Esophagus squamous epithelium (tissue), 5 donors: Measurements from ENCODE around the gene UPF1. TPM values are rescaled to one million over a fixed set of nuclear protein-coding genes. Genes with fewer than 3 reads are reported as not detected.

Experiments used
- DNase-seq: peaks from one replicate; lab custom pipeline; 2025; lab: John Stamatoyannopoulos, UW
- H3K27ac ChIP-seq, 4 donors: fragments of 200-600 bp; sonication (generic); one replicate each; pipeline ENCODE4 v1.5.1; 2016 to 2019; ENCODE audit warnings: mild to moderate bottlenecking in 1 of 4
- H3K27me3 ChIP-seq, 4 donors: fragments of 200-600 bp; sonication (generic); 1 replicate in 3 of 4; 2 replicates in 1 of 4; pipeline versions ENCODE4 v1.5.1 to v1.6.0; 2017 to 2021; ENCODE audit warnings: antibody characterized with exemption in 1 of 4
- H3K36me3 ChIP-seq, 3 donors: fragments of 200-600 bp; sonication (generic); one replicate each; pipeline ENCODE4 v1.5.1; 2016 to 2019
- H3K4me1 ChIP-seq, 3 donors: fragments of 200-600 bp; sonication (generic); one replicate each; pipeline ENCODE4 v1.5.1; 2017 to 2019
- H3K4me3 ChIP-seq, 4 donors: fragments of 200-600 bp; sonication (generic); 1 replicate in 3 of 4; 2 replicates in 1 of 4; pipeline ENCODE4 v1.5.1; 2016 to 2019; ENCODE audit warnings: mild to moderate bottlenecking in 2 of 4, moderate library complexity in 1 of 4
- H3K9me3 ChIP-seq, 3 donors: fragments of 200-600 bp; sonication (generic); one replicate each; pipeline ENCODE4 v1.5.1; 2016 to 2019
- POLR2A ChIP-seq, 4 donors: fragments of 450-650 bp; IDR thresholded peaks; one replicate each; pipeline ENCODE4 v1.6.1; 2017; ENCODE audit warnings: antibody characterized with exemption in 4 of 4, mild to moderate bottlenecking in 4 of 4, moderate library complexity in 3 of 4
- WGBS, 2 donors: methylation state at CpG; one replicate each; pipeline ENCODE4 v1.1.5; 2018; 5-methylcytosine and 5-hydroxymethylcytosine counted together
- intact Hi-C: fragments of 100-400 bp; cut with DNase I; formaldehyde crosslinking; loops from one replicate; pipeline ENCODE4 v1.15.0; 2022
- total RNA-seq, 4 donors: library from RNA; depleted of rRNA; stranded (reverse); fragments of >200 nt; gene quantifications; one replicate each; pipeline ENCODE4 v1.1.0, GENCODE V29; 2016
- TF ChIP-seq, protein P1 (sequence below), 6 experiments: fragments of 450-650 bp in 4 of 6; fragments of 200-600 bp in 2 of 6; sonication (generic) in 2 of 6; IDR thresholded peaks; one replicate each; pipeline ENCODE4 v1.5.1; 2016 to 2019; ENCODE audit warnings: antibody characterized with exemption in 6 of 6, mild to moderate bottlenecking in 4 of 6, moderate library complexity in 4 of 6
- donor health status: DM: yes; HTN: yes; CAD: no.

The UPF1 gene
- total RNA-seq, 4 donors from 2014 or later = 31.6 to 69.7 (median 55.6) TPM

DNA sequence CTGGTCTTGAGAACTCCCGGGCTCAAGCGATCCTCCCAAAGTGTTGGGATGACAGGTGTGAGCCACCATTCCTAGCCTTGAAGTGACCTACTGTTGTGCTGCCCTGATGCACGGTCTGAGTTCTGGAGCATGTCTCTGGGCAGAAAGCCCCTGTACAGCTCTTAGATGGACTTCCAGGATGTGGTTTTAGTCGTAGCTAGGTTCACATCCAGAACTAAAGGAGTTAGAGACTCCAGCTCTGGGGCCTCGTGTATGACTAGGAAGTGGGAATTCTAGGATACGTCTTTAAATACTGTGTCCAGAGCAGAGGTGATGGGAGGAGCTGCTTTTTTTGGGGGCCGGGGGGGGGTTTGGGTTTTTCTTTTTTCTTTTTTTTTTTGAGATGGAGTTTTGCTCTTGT, 12.2 kb downstream of the UPF1 start:
- DNase-seq = no peak
- H3K4me3 ChIP-seq = no peak overlapping the region
- no peaks in the 10 kb centered on the region for H3K9me3 ChIP-seq
- intact Hi-C loops = no loop called here
- 68 to 78% methylated on average over 6 of the region's 7 CpGs for WGBS, 2 donors
- TF ChIP-seq, protein P1, sequence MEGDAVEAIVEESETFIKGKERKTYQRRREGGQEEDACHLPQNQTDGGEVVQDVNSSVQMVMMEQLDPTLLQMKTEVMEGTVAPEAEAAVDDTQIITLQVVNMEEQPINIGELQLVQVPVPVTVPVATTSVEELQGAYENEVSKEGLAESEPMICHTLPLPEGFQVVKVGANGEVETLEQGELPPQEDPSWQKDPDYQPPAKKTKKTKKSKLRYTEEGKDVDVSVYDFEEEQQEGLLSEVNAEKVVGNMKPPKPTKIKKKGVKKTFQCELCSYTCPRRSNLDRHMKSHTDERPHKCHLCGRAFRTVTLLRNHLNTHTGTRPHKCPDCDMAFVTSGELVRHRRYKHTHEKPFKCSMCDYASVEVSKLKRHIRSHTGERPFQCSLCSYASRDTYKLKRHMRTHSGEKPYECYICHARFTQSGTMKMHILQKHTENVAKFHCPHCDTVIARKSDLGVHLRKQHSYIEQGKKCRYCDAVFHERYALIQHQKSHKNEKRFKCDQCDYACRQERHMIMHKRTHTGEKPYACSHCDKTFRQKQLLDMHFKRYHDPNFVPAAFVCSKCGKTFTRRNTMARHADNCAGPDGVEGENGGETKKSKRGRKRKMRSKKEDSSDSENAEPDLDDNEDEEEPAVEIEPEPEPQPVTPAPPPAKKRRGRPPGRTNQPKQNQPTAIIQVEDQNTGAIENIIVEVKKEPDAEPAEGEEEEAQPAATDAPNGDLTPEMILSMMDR (IDR thresholded peaks at IDR 0.05) = no peak
- TF ChIP-seq POLR2A (IDR thresholded peaks at IDR 0.05) = no peak
- H3K27me3 ChIP-seq = no peaks in the 10 kb centered on the region
- no peak overlapping the region for H3K27ac ChIP-seq
- H3K4me1 ChIP-seq = peaks cover 29 to 100% (median 75%) of the 10 kb centered on the region in 3 donors
- peaks cover 0 to 32% (median 0%) of the 10 kb centered on the region in 3 donors for H3K36me3 ChIP-seq

DNA sequence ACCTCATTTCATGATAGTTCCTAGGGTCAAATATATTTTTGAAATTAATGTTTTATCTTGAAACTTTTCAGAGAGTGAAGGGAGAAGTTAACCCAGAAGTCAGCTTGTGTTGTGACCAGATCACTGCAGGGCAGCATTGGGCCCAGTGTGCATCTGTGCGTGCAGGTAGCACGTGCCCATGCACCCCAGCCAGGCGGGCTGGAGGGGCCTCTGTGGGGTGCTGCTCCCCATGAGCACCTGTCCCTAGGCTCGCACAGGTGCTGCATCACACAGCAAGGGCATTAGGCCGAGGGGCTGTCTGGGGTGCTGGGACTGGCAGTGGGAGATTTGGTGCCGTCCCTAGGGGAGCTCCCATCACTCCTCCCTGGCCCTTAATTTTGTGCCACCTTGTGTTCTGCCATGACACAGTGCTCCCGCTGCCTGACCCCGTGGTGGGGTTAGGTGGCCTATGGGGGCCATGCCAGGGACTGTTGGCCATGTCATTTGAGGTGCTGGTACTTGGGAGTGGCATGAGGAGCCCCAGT, 13.1 kb downstream of the UPF1 start:
- Histone ChIP-seq H3K4me1 (peaks cover 29 to 100% (median 75%) of the 10 kb centered on the region in 3 donors), H3K36me3 (peaks cover 0 to 27% (median 0%) of the 10 kb centered on the region in 3 donors), H3K27ac (no peak overlapping the region), H3K4me3 (no peak overlapping the region), H3K27me3 (no peaks in the 10 kb centered on the region), H3K9me3 (no peaks in the 10 kb centered on the region)
- WGBS, 2 donors = 90 to 94% methylated on average over 2 to 3 of the region's 8 CpGs
- intact Hi-C loops = loop anchor here (5.0 kb wide), 1 partner anchor 253 kb away; no protein-coding TSS in a partner anchor
- no peak for TF ChIP-seq POLR2A (IDR thresholded peaks at IDR 0.05)
- TF ChIP-seq, protein P1 (IDR thresholded peaks at IDR 0.05) = no peak
- DNase-seq = no peak

DNA sequence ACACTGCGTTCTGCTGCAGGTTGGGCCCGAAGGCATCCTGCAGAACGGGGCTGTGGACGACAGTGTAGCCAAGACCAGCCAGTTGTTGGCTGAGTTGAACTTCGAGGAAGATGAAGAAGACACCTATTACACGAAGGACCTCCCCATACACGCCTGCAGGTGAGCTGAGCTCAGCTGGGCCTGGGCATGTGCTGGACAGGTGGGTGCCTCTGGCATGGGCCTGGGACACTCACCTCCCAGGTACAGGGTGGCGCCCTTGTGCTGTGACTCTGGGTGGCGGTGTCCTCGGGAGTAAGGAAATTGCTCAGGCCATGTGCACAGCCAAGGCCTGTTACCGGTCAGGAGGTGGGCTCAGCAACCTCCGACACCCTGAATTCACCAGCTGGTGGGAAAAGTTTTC, 14.2 kb downstream of the UPF1 start:
- no peak for TF ChIP-seq POLR2A (IDR thresholded peaks at IDR 0.05)
- TF ChIP-seq, protein P1 (IDR thresholded peaks at IDR 0.05) = no peak
- Histone ChIP-seq H3K4me1 (peaks cover 29 to 100% (median 75%) of the 10 kb centered on the region in 3 donors), H3K27ac (peak overlapping the region in 1 of 4 donors; percentile 17), H3K27me3 (no peaks in the 10 kb centered on the region), H3K9me3 (no peaks in the 10 kb centered on the region), H3K4me3 (no peak overlapping the region), H3K36me3 (peaks cover 0 to 38% (median 5%) of the 10 kb centered on the region in 3 donors)
- WGBS, 2 donors = 40 to 64% methylated on average over 1 to 8 of the region's 12 CpGs
- no peak for DNase-seq
- intact Hi-C loops = loop anchor here (5.0 kb wide), 1 partner anchor 254 kb away; no protein-coding TSS in a partner anchor

DNA sequence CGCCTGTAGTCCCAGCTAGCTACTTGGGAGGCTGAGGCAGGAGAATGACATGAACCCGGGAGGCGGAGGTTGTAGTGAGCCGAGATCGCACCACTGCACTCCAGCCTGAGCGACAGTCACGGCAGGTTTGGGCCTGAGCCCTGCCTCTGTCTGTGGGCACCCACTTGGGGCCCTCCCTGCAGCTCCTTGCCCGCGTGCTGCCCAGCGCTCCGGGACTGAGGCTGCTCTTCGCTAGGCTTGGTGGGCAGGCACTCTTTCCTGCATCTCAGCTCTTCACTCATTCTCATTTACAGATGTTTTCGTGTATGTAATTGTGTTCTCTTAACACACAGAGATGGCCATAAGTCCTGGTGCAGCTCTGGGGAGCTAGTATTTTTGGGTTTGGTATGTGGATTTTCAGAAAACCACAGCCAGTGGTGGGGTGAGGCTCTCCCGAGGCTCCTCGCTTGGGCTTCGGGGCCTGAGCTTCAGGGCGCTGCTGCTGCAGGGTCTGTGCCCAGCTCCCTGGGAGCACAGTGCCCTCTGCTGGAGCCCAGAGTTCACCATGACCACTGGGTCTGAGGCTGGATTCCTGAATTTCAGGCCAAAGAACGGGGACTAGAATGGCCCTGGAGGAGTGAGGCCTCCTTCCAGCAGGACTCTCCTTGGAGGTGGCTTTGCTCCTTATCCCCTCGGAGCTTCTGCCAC, 15.2 kb downstream of the UPF1 start:
- H3K9me3 ChIP-seq = no peaks in the 10 kb centered on the region
- no peak for DNase-seq
- H3K4me1 ChIP-seq = peaks cover 29 to 95% (median 68%) of the 10 kb centered on the region in 3 donors

More for the DNA sequence above, 15.2 kb downstream of the UPF1 start:
- H3K27me3 ChIP-seq = no peaks in the 10 kb centered on the region
- intact Hi-C loops = loop anchor here (5.0 kb wide), 1 partner anchor 255 kb away; no protein-coding TSS in a partner anchor
- no peak overlapping the region for H3K4me3 ChIP-seq
- H3K27ac ChIP-seq = peak overlapping the region in 3 of 4 donors; percentile 78 to 81 (median 81)
- peaks cover 6 to 48% (median 11%) of the 10 kb centered on the region in 3 donors for H3K36me3 ChIP-seq
- no peak for TF ChIP-seq POLR2A (IDR thresholded peaks at IDR 0.05)
- TF ChIP-seq, protein P1 (IDR thresholded peaks at IDR 0.05) = peak; percentile 58 to 84 (median 81)
- WGBS, 2 donors = 48 to 50% methylated on average over 11 to 14 of the region's 19 CpGs
